ENCODE data around the gene NALCN. TPM values are rescaled to one million over a fixed set of nuclear protein-coding genes. Genes with fewer than 3 reads are reported as not detected.

Gene NALCN
- total and polyA plus RNA-seq, 2 donors (not counting 1 experiment from before 2014, with no cell fraction given): 1.5 to 2.7 TPM

- Histone ChIP-seq H4K20me1 (ENCODE audit: control insufficient read depth, extremely low read depth, insufficient read depth, low read length) (no peaks in the 10 kb centered on the region), H2AFZ (ENCODE audit: low read length) (no peak overlapping the region), H3K9ac (ENCODE audit: insufficient read depth, low read length) (no peak overlapping the region), H3K36me3 (ENCODE audit: control insufficient read depth, insufficient read depth, low read length) (no peaks in the 10 kb centered on the region), H3K4me3 (replicated peaks in 1 of 4; ENCODE audit: control extremely low read depth in 1 of 4, insufficient read depth in 1 of 4, low read depth in 3 of 4, low read length in 4 of 4) (no peak overlapping the region), H3K4me2 (ENCODE audit: extremely low read depth, insufficient read depth, low read length) (no peak overlapping the region), H3K79me2 (ENCODE audit: control insufficient read depth, insufficient read depth, low read length) (no peaks in the 10 kb centered on the region), H3K9me3 (ENCODE audit: control insufficient read depth, insufficient read depth, low read depth, low read length) (no peaks in the 10 kb centered on the region), H3K27me3 (ENCODE audit: control insufficient read depth, insufficient read depth, low read length) (no peaks in the 10 kb centered on the region), H3K4me1 (ENCODE audit: control insufficient read depth, extremely low read depth, insufficient read depth, low read length) (peaks cover 4% of the 10 kb centered on the region), H3K27ac (ENCODE audit: insufficient read depth, low read length) (no peak overlapping the region)
- TF ChIP-seq EZH2 (IDR thresholded peaks at IDR 0.05; ENCODE audit: low read length, missing control alignments): no peak
- TF ChIP-seq CTCF (conservative IDR thresholded peaks at IDR 0.05 in 1 of 2, IDR thresholded peaks at IDR 0.05 in 1 of 2; ENCODE audit: low read depth in 1 of 2, low read length in 2 of 2): no peak
- DNase-seq (ENCODE audit: low read depth in 2 of 2): no peak
Observed at GRCh38 chr13:101417501-101417900, 1.2 kb upstream of the NALCN start.

- H3K27me3 ChIP-seq (ENCODE audit: control insufficient read depth, insufficient read depth, low read length): no peaks in the 10 kb centered on the region
- H3K36me3 ChIP-seq (ENCODE audit: control insufficient read depth, insufficient read depth, low read length): no peaks in the 10 kb centered on the region
- H3K4me1 ChIP-seq (ENCODE audit: control insufficient read depth, extremely low read depth, insufficient read depth, low read length): peaks cover 4% of the 10 kb centered on the region
- no peak for TF ChIP-seq EZH2 (IDR thresholded peaks at IDR 0.05; ENCODE audit: low read length, missing control alignments)
- no peak for TF ChIP-seq CTCF (conservative IDR thresholded peaks at IDR 0.05 in 1 of 2, IDR thresholded peaks at IDR 0.05 in 1 of 2; ENCODE audit: low read depth in 1 of 2, low read length in 2 of 2)
- no peaks in the 10 kb centered on the region for H4K20me1 ChIP-seq (ENCODE audit: control insufficient read depth, extremely low read depth, insufficient read depth, low read length)
- no peaks in the 10 kb centered on the region for H3K9me3 ChIP-seq (ENCODE audit: control insufficient read depth, insufficient read depth, low read depth, low read length)
- H3K79me2 ChIP-seq (ENCODE audit: control insufficient read depth, insufficient read depth, low read length): no peaks in the 10 kb centered on the region
- no peak overlapping the region for H3K27ac ChIP-seq (ENCODE audit: insufficient read depth, low read length)
- peak overlapping the region; percentile 83 for H3K4me2 ChIP-seq (ENCODE audit: extremely low read depth, insufficient read depth, low read length)
- H3K9ac ChIP-seq (ENCODE audit: insufficient read depth, low read length): no peak overlapping the region
- DNase-seq (ENCODE audit: low read depth in 2 of 2): peak; percentile 52 to 64
- H3K4me3 ChIP-seq (replicated peaks in 1 of 4; ENCODE audit: control extremely low read depth in 1 of 4, insufficient read depth in 1 of 4, low read depth in 3 of 4, low read length in 4 of 4): peak overlapping the region; percentile 61 to 68 (median 66)
- peak overlapping the region; percentile 89 for H2AFZ ChIP-seq (ENCODE audit: low read length)
Observed at GRCh38 chr13:101417043-101417406, 717 bp upstream of the NALCN start.

DNA sequence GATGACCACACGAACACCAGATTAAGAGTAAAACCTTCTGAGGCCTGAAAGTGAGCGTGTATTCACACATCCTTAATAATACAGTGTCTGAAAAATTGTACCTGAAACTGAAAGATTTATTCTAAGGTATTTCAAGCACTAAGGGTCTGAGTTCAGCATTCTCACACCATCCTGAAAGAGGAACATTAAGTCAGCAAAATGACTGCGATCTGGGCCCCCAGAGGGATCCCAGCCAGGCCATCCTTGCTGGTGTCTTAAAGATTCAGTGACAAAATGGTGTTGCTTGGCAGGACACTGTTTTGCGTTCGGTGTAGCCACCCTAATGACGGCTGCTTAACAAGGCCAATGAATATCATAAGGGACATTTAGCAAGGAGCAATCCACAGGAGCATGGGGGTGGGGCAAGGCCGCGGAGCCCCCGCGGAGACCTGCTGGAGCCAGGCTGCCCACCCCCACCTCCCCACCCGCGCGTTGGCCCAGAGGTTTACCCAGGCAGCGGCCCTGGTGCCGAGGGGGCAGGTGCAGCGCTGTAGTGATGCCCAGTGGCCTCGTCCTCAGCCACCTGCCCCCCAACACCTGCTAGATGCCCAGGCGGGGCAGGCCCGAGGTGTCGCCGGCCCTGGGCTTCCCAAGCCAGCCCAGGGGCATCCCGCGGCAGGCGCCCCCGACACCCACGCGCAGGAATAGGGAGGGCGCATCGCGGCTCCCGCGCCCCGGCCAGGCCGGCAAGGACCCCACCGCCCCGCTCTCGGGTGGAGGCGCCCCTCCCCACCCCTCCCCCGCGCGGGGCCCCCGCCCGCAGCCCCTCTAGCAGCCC is 742 bp downstream of the NALCN start:
- Histone ChIP-seq H3K9ac (ENCODE audit: insufficient read depth, low read length) (peak overlapping the region; percentile 23), H3K4me3 (replicated peaks in 1 of 4; ENCODE audit: control extremely low read depth in 1 of 4, insufficient read depth in 1 of 4, low read depth in 3 of 4, low read length in 4 of 4) (peak overlapping the region in 2 of 4 experiments; percentile 21 to 66), H3K27ac (ENCODE audit: insufficient read depth, low read length) (no peak overlapping the region), H3K4me1 (ENCODE audit: control insufficient read depth, extremely low read depth, insufficient read depth, low read length) (peaks cover 4% of the 10 kb centered on the region), H4K20me1 (ENCODE audit: control insufficient read depth, extremely low read depth, insufficient read depth, low read length) (no peaks in the 10 kb centered on the region), H2AFZ (ENCODE audit: low read length) (peak overlapping the region; percentile 20), H3K36me3 (ENCODE audit: control insufficient read depth, insufficient read depth, low read length) (no peaks in the 10 kb centered on the region), H3K27me3 (ENCODE audit: control insufficient read depth, insufficient read depth, low read length) (no peaks in the 10 kb centered on the region), H3K9me3 (ENCODE audit: control insufficient read depth, insufficient read depth, low read depth, low read length) (no peaks in the 10 kb centered on the region), H3K4me2 (ENCODE audit: extremely low read depth, insufficient read depth, low read length) (peak overlapping the region; percentile 59), H3K79me2 (ENCODE audit: control insufficient read depth, insufficient read depth, low read length) (no peaks in the 10 kb centered on the region)
- DNase-seq (ENCODE audit: low read depth in 2 of 2): no peak
- no peak for TF ChIP-seq EZH2 (IDR thresholded peaks at IDR 0.05; ENCODE audit: low read length, missing control alignments)
- no peak for TF ChIP-seq CTCF (conservative IDR thresholded peaks at IDR 0.05 in 1 of 2, IDR thresholded peaks at IDR 0.05 in 1 of 2; ENCODE audit: low read depth in 1 of 2, low read length in 2 of 2)

All from fibroblast of lung (primary cell).